NCI-H146 (cell line): Measurements from ENCODE around the gene CHRNA4.

Source experiments
- DNase-seq: peaks from one replicate; lab custom pipeline; 2025; lab: John Stamatoyannopoulos, UW

The CHRNA4 gene

GRCh38 chr20:63363013-63363957 lies 2.1 kb upstream of the CHRNA4 start:
- no peak for DNase-seq

GRCh38 chr20:63362436-63363009 lies 1.4 kb upstream of the CHRNA4 start:
- DNase-seq = no peak

GRCh38 chr20:63361519-63362435 lies 628 bp upstream of the CHRNA4 start:
- peak; percentile 57 for DNase-seq

- DNase-seq = no peak
These were observed 956 bp downstream of the CHRNA4 start for GRCh38 chr20:63359937-63360849.

GRCh38 chr20:63359164-63359934 lies 1.8 kb downstream of the CHRNA4 start:
- DNase-seq = no peak

GRCh38 chr20:63357921-63358905 lies 2.9 kb downstream of the CHRNA4 start:
- DNase-seq = peak; percentile 49

- no peak for DNase-seq
These were observed 3.9 kb downstream of the CHRNA4 start for GRCh38 chr20:63356931-63357879.

- DNase-seq = no peak
These were observed 4.6 kb downstream of the CHRNA4 start for GRCh38 chr20:63356511-63356910.

- DNase-seq = no peak
These were observed 5.3 kb downstream of the CHRNA4 start for GRCh38 chr20:63355781-63356295.

GRCh38 chr20:63354636-63355350 lies 6.4 kb downstream of the CHRNA4 start:
- no peak for DNase-seq

- DNase-seq = no peak
These were observed 8.3 kb downstream of the CHRNA4 start for GRCh38 chr20:63352811-63353221.

- DNase-seq = peak; percentile 24
These were observed 9.1 kb downstream of the CHRNA4 start for GRCh38 chr20:63351811-63352591.

- no peak for DNase-seq
These were observed 9.8 kb downstream of the CHRNA4 start for GRCh38 chr20:63351326-63351700.

- DNase-seq = no peak
These were observed 10.4 kb downstream of the CHRNA4 start for GRCh38 chr20:63350597-63351325.

- DNase-seq = no peak
These were observed 11.0 kb downstream of the CHRNA4 start for GRCh38 chr20:63350196-63350595.

GRCh38 chr20:63349516-63349895 lies 11.6 kb downstream of the CHRNA4 start:
- no peak for DNase-seq
